GM19193 (cell line): ENCODE data around the gene LRP1B.

Source experiments
- POLR2A ChIP-seq: IDR thresholded peaks from 4 replicates; pipeline ENCODE4 v1.6.1; 2011; ENCODE audit not compliant: insufficient read depth, insufficient read length; ENCODE audit errors: extremely low read depth

LRP1B gene

DNA sequence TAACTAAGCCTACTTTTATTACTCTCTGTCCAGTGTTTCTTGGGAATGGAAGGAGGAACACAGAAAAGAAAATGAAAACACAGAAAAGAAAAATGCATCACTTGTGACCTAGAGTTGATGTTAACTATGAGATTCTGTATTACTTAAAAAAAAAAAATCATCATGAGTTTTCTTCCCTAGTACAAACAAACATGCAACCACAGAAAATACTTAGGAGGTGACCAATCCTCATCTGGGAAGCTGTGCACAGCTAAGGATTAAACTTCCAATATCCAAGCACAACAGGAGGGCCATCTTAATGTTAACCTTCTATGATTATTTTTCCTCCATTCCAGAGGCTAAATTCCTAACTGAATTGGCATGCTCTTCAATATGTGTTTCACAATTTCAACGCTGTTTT is 1140.4 kb downstream of the LRP1B start:
- no peak for TF ChIP-seq POLR2A

DNA sequence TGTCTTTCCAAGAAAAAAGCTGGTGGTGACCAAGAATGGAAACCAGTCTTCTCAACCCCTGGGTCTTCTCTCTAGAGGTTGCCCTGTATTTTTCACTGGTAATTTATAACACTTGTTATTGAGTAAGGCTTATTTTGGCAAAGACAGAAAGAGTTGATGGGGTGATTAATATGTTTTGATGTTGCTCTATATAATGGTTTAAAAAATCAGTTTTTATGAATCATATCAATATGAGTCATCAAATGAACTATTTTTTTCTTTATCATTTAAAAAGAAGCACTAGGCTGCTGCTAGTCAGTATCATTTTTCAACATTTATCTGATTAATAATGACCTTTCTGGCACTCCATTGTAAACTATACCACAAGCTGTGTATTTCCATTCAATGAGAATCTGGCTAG is 1142.2 kb downstream of the LRP1B start:
- no peak for TF ChIP-seq POLR2A

DNA sequence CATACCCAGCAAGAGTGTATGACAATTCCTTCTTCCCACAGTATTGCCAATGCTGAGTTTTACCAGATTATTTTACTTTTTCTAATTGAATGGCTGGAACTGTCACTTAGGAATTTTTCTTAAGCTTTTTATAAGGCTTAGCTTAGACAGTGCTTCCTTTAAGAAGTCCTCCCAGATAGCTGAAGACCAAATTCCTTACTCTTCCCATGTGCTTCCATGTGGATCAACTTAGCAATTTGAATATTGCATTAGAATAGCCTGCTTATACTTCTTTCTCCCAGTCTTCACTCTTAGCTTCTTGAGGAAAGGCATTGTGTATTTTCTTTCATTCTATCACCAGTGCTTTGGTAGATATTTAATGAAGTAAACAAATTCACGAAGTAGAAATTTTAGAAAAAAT is 1144.4 kb downstream of the LRP1B start:
- TF ChIP-seq POLR2A: no peak

DNA sequence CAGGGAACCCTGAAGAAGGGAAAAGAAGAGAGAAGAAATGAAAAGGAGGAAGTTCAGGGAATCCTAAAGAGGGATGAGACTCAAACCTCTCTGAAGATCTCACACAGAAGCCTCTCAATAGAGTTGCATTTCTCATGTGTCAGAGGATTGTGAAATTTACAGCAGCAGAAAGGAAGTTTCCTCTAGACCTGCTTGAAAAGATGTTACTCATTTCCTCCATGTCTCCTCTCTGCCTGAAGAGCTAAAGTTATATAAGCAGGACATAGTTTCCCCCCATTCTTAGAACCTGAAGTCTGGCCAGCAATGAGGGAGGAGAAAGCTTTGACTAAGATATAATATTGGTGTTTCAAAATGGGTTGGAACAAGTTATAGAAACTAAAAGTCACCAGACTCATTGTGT is 1155.6 kb downstream of the LRP1B start:
- TF ChIP-seq POLR2A: no peak

DNA sequence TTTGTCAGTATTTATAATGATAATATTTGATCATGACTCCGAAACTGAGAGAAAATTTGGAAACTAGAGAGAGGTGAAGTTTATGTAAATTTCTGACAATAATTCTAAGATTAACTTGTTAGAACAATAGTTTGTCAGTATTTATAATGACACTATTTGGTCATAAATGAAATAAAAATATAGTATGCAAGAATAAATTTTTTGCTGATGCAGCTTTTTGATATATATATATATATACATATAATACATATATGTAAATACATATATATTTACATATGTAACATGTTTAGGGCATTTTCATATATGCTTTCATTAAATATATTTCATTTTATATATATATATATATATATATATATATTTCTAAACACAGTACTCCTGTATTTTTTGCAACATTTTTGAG is 1158.1 kb downstream of the LRP1B start:
- no peak for TF ChIP-seq POLR2A

DNA sequence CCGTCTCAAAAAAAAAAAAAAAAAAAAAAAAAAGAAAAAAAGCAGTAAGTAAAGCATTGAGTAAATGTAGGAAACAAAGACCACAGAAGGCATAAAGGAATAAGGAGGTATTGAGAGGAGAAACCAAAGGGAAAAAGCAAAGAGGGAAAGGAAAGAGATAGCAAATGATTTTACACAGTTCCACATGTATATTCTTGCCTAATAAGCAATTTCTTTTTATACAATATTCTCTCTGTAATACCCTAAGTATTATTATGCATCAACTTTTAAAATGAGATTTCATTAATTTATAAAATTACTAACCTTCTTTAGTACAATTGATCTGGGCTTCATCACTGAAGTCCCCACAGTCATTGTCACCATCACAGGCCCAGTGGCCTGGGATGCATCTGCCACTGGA is 1180.9 kb downstream of the LRP1B start:
- TF ChIP-seq POLR2A: no peak

DNA sequence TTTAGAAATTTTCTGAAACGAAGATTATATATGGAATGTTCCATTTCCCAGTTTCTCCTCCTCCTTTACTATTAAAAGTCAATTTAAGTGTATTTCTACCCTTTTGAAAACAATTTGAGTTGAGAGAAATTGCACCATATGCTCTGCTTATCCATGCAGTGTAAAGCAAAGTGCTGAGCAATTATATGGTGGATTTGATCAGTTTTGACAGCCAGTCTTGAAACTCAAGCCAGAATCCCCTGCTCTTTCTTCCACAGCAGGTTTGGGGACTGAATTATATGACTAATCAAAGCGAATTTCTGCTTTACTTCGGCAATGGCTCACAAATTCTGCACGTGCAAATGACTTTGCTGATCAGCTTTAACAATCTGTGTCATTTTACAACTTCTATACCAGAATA is 1183.6 kb downstream of the LRP1B start:
- TF ChIP-seq POLR2A: no peak

DNA sequence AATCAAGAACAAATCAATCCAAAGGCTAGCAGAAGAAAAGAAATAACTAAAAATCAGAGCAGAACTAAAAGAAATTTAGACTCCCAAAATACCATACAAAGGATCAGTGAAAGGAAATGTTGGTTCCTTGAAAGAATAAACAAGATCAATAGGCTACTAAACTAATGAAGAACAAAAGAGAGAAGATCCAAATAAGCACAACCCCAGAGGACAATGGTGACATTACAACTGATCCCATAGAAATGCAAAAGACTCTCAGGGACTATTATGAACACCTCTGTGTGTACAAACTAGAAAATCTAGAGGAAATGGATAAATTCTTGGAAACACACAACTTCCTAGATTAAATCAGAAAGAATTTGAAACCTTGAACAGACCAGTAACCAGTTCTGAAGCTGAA is 1186.9 kb downstream of the LRP1B start:
- TF ChIP-seq POLR2A: no peak

DNA sequence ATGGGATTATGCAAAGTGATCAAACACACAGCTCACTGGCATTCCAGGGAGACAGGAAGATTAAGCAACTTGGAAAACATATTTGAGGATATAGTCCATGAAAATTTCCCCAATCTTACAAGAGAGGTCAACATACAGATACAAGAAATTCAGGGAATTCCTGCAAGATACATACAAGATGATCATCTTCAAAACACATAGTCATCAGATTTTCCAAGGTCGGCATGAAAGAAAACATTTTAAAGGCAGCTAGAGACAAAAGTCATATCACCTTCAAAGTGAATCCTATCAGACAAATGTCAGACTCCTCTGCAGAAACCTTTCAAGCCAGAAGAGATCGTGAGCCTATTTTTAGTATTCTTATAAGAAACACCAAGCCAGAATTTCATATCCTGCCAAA is 1188.5 kb downstream of the LRP1B start:
- no peak for TF ChIP-seq POLR2A

DNA sequence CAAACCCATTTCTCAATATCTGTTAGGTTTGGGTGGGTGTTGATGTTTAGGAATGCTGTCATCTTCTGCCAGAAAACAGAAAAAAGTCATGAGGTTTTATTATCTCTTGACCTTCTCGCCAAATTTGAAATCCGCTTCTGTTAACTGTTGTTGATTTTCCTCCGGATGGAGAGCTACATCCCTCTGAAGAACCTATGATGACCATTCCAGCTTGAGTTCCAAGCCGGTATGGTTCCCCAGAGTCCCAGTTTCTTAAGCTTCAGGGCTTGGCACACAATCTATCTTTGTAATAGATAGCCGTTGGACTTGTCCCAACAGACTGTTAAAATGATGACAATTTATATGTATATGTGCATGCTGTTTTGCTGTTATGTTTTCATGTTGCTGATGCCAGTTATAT is 1201.0 kb downstream of the LRP1B start:
- no peak for TF ChIP-seq POLR2A

DNA sequence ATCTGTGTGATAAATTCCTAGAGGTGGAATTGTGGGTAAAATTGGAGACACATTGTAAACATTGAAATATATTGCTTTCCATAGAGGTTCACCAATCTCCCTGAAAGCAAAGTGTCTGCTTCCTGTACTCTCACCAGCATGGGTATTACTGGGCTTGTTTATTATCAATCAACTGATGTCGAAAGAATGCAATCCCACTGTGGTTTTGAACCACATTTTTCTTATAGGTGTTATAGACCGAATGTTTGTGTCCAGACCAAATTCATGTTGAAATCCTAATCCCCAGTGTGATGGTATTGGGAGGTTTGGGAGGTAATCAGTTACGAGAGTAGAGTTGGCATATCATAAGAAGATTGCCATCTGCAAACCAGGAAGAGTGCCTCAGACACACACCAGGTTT is 1212.4 kb downstream of the LRP1B start:
- TF ChIP-seq POLR2A: no peak

DNA sequence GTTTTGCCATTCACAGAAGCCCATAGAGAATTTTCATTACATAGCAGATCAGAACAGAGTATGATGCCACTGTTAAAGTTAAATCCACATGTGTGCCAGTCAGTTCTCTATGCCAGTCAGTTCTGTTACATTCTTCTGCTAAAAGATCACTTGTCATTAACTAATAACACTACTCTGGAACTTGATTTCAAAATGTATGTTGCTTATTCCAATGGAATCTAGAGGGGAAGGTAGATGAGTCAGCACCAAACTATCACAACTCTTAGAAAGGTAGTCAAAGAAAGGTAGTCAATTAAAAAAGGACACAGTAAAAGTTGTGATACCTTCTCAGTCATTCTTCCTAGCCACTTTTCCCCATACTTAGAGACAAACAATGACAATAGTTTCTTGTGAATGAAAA is 1214.4 kb downstream of the LRP1B start:
- TF ChIP-seq POLR2A: no peak

DNA sequence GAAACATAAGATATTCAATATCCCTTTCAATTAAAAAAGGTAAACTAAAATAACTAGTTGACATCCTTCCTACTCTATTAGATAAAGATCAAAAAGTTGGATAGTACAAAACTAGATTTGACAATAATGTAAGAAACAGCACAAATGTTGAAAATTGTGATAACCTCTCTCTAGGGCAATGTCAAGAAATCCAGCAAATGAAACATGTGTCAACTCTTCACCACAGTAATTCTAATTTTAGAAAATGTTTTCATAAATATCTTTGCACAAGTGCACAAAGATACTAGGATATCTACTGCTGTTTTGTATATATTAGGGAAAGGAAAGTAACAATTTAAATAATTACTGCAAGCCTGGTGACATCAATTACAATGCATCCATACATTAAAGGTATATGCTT is 1220.1 kb downstream of the LRP1B start:
- TF ChIP-seq POLR2A: no peak

DNA sequence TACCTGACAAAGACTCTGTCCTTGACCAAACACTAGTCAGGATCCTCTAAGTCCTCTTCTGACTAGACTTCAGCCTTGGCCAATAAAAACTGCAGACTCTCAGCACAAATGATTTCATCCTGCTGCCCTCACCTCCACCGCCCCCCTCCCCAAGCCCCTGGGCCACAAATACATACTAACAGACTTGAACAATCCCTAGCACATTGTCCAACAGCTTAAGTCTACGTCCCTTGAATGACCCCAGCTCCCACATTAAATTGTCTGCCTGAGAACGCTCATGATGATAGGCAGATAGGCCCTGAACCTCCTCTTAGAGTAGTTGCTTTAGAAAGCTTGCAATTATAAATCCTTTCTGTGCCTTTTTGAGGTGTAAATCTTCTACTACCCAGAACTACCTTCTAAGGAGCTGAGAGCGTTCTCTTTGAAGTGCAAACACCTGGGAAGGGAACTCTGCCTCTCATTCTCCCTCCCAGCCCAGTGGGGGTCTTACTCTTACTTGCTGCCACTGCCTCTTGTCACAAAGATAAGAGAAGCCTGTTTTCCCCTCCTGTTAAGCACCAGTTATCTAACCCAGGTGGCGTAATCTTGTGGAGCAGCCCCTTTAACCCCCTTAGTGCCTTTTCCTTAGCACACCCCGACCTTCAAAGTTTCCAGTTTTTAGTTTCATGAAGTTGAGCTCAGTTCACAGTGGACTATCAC is 1225.6 kb downstream of the LRP1B start:
- no peak for TF ChIP-seq POLR2A

DNA sequence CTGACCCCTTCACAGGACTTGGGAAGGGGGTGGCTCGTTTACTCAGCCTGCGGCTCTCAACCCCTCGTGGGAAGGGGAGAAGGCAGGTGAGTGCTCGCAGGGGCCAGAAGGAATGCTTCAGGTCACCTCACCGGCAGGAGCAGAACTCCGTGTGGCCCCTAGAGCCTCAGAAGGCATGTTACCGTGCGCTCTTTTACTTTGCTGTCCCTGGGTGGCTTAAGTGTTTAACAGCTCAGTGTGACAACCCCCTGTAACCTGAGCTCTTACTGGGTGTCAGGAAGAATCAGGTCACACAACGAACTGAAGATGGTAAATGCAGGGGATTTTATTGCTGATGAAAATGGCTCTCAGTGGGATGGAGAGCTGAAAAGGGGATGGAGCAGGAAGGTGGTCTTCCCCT is 1235.4 kb downstream of the LRP1B start:
- no peak for TF ChIP-seq POLR2A

DNA sequence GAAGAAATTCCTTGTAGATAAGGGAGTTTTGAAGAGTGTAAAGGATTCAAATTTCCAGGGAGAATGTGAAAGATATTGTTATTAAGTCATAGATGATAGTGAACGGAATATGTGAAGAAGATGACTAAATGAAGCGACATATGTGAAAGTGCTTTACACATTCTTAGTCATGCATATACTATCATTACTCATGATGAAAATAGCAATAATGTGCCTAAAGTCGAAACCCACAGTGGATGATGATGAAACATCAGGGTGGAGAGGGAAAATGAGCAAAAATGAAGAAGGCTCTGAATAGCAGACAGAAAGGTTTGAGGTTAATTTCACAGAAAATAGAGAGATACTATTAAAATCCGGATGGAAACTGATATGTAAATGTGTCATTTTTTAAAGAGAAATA is 1237.1 kb downstream of the LRP1B start:
- TF ChIP-seq POLR2A: no peak
